Tibial artery (tissue), 4 donors: Measurements from ENCODE around the gene ZDHHC21.

Source experiments
- DNase-seq, 2 donors: peaks; one replicate each; pipeline ENCODE4 v3.0.0-alpha.2; 2019
- H3K27ac ChIP-seq, 2 donors: fragments of 200-600 bp; sonication (generic) in 1 of 2; 1 replicate in 1 of 2; 2 replicates in 1 of 2; pipeline ENCODE4 v1.5.1; 2018 to 2019; ENCODE audit warnings: mild to moderate bottlenecking in 1 of 2
- H3K27me3 ChIP-seq, 2 donors: fragments of 200-600 bp; sonication (generic) in 1 of 2; one replicate each; pipeline versions ENCODE4 v1.5.1 to v1.6.0; 2016 to 2019
- H3K36me3 ChIP-seq, 3 donors: fragments of 200-600 bp; sonication (generic) in 2 of 3; one replicate each; pipeline ENCODE4 v1.5.1; 2016 to 2019; ENCODE audit warnings: mild to moderate bottlenecking in 2 of 3
- H3K4me1 ChIP-seq, 4 donors: fragments of 200-600 bp; sonication (generic) in 2 of 4; 1 replicate in 3 of 4; 2 replicates in 1 of 4; pipeline ENCODE4 v1.5.1; 2016 to 2019
- H3K4me3 ChIP-seq, 2 donors: fragments of 200-600 bp; sonication (generic) in 1 of 2; 1 replicate in 1 of 2; 2 replicates in 1 of 2; pipeline ENCODE4 v1.5.1; 2018 to 2019; ENCODE audit warnings: mild to moderate bottlenecking in 2 of 2
- H3K9me3 ChIP-seq, 3 donors: fragments of 200-600 bp; sonication (generic) in 1 of 3; one replicate each; pipeline ENCODE4 v1.5.1; 2016 to 2019
- intact Hi-C: fragments of 100-400 bp; cut with DNase I; formaldehyde crosslinking; loops from one replicate; pipeline ENCODE4 v1.15.0; 2023; ENCODE audit warnings: low total_unique reads
- TF ChIP-seq, protein P1 (sequence below), 2 experiments: fragments of 200-600 bp in 1 of 2; fragments of 450-650 bp in 1 of 2; IDR thresholded peaks; one replicate each; pipeline ENCODE4 v1.5.1; 2017 to 2019; ENCODE audit warnings: antibody characterized with exemption in 2 of 2, mild to moderate bottlenecking in 1 of 2, moderate library complexity in 1 of 2

ZDHHC21 gene

DNA sequence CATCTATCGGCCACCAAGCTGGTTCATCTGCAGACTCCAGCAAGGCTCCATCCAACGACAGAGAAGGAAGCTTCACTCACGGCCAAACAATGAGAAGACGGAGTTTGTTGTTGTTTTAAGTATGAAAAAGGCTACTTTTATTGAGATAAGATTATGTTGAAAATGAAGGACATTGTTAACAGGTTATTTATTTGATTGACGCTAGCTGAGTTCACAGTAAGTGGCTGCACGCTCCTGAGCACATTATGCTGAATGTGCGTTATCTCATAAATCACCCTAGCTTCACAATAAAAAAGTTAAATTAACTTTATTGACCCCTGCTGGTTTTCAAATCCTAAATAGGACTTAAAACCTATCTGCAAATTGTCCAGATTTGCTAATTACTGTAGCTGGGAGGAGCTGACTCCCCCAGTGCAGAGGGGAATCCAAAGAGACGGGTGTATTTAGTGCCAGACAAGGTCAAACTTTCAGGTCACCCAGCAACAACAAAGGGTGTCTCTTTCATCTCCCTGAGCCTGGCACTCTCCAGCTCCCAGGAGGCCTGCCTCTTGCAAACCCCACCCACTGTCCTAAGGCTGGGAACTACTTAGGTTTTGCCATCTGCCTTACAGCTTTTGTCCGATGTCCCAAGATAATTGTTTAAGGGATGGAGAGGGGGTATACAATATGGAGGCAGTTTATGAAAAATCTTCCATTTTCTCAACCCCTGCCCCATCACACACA is 129.2 kb downstream of the ZDHHC21 start:
- no peak for DNase-seq
- Histone ChIP-seq H3K4me3 (no peak overlapping the region), H3K27ac (no peak overlapping the region), H3K4me1 (no peaks in the 10 kb centered on the region), H3K9me3 (no peaks in the 10 kb centered on the region), H3K27me3 (peaks cover 0 to 5% of the 10 kb centered on the region in 2 donors), H3K36me3 (no peaks in the 10 kb centered on the region)
- TF ChIP-seq, protein P1, sequence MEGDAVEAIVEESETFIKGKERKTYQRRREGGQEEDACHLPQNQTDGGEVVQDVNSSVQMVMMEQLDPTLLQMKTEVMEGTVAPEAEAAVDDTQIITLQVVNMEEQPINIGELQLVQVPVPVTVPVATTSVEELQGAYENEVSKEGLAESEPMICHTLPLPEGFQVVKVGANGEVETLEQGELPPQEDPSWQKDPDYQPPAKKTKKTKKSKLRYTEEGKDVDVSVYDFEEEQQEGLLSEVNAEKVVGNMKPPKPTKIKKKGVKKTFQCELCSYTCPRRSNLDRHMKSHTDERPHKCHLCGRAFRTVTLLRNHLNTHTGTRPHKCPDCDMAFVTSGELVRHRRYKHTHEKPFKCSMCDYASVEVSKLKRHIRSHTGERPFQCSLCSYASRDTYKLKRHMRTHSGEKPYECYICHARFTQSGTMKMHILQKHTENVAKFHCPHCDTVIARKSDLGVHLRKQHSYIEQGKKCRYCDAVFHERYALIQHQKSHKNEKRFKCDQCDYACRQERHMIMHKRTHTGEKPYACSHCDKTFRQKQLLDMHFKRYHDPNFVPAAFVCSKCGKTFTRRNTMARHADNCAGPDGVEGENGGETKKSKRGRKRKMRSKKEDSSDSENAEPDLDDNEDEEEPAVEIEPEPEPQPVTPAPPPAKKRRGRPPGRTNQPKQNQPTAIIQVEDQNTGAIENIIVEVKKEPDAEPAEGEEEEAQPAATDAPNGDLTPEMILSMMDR (IDR thresholded peaks at IDR 0.05) = no peak
- intact Hi-C loops = no loop called here

DNA sequence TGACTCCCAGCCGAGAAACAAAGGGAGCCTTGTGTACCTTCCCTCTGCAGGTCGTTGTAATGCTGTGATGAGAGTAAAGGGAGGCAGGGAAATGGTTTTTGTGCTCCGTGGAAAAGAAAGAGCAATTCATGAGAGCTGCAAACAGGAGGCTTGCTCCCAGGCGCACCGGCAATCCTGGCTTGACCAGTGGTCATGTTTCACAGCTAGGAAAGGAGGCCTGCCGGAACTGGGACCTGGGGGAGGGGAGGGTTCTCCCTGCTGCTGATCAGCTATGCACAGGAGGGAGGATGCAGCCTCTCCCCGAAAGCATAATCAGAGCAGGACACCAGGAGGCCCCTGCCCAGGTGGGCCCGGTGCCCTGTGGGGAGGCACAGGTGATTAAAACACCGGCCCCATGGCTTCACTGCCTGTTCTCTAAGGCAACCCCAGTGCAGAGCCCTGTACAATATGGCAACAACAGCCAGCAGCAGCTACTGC is 131.3 kb downstream of the ZDHHC21 start:
- H3K27me3 ChIP-seq = peaks cover 0 to 5% of the 10 kb centered on the region in 2 donors
- no peak overlapping the region for H3K4me3 ChIP-seq
- intact Hi-C loops = no loop called here
- no peak overlapping the region for H3K27ac ChIP-seq
- no peaks in the 10 kb centered on the region for H3K4me1 ChIP-seq
- no peak for DNase-seq
- H3K36me3 ChIP-seq = no peaks in the 10 kb centered on the region
- TF ChIP-seq, protein P1 (IDR thresholded peaks at IDR 0.05) = no peak
- no peaks in the 10 kb centered on the region for H3K9me3 ChIP-seq
